Stimulated activated CD8-positive, alpha-beta memory T cell treated with anti-CD3 and anti-CD28 coated beads, Interleukin-7, amount 100 ng/mL, for 24 hours (primary cell): ENCODE results near the gene AGBL4.

Source experiments
- DNase-seq: peaks from one replicate; pipeline ENCODE4 v3.0.0-alpha.2; 2020; ENCODE audit warnings: low read depth

The AGBL4 gene

DNA sequence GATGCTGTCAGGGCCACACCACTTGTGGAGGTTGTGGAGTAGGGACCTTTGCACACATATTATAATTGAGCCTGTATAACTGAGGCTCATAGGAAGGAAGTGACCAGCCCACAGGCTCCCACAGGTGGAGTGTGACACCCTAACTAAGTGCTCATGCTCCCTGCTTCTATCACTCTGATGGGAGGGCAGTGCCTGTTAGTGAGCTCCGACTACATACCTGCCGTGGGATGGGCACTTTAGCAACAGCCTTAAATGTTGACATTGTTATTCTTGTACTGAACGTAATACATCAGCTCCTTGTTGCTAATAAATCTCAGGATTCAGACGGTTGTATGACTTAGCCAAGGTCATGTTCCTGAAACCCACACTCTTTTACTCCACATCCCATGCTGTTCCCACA, 1305.0 kb downstream of the AGBL4 start:
- no peak for DNase-seq

- DNase-seq, result no peak
Observed at GRCh38 chr1:48718116-48718630, 1305.6 kb downstream of the AGBL4 start.

DNA sequence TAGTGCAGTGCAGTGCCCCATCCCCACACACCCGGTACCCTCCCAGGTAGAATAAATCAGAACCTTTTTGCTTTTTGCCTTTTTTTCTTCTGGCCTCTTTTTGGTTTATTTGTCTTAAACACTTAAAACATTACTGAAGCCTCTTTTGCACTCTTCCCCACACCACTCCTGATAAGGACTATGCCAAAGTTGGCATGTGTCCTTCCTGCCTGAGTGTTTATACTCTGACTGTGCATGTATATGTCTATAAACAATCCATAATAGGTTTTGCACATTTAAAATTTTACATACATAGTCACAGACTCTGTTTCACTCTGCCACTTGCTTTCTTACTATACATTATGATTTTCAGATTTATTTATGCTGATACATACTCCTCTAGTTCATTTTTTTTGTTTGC, 1306.7 kb downstream of the AGBL4 start:
- DNase-seq, result no peak

- DNase-seq, result no peak
Observed at GRCh38 chr1:48715921-48716320, 1307.8 kb downstream of the AGBL4 start.

DNA sequence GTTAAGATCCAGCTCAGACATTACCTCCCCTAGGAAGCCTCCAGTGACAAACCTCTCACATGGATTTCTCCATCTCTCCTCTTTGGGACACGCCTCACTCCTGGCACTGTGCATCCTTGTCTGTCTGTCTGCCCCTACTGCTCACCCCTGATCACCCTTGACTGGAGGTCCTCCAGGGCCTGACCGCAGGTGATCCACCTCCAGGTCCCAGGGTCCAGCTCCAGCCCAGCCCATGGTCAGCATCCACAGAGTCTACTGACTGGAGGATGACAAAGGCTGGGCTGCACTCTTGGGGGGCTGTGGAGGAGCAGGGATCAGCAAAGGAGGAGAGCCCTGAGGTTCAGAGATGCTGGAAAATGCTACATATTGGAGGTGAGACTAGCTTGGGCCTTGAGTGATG, 1312.8 kb downstream of the AGBL4 start:
- DNase-seq, result no peak

GRCh38 chr1:48710318-48710717, 1313.4 kb downstream of the AGBL4 start:
- DNase-seq, result no peak

GRCh38 chr1:48704736-48705135, 1319.0 kb downstream of the AGBL4 start:
- DNase-seq, result no peak

DNA sequence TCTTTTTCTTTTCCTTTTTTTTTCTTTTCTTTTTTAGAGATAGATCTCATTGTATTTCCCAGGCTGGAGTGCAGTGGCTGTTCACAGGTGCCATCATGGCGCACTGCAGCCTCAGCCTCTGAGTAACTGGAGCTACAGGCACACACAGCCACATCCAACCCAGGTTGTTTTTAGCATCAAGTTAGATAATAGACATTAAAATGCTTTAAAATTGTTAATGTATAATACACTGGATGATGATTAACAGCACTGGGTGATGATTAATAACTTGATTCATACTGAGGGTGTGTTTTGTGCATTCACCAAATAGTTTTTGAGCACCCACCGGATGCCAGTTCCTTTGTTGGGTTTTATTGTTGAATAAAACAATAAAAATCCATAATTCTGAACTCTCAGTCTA, 1322.3 kb downstream of the AGBL4 start:
- DNase-seq, result no peak

DNA sequence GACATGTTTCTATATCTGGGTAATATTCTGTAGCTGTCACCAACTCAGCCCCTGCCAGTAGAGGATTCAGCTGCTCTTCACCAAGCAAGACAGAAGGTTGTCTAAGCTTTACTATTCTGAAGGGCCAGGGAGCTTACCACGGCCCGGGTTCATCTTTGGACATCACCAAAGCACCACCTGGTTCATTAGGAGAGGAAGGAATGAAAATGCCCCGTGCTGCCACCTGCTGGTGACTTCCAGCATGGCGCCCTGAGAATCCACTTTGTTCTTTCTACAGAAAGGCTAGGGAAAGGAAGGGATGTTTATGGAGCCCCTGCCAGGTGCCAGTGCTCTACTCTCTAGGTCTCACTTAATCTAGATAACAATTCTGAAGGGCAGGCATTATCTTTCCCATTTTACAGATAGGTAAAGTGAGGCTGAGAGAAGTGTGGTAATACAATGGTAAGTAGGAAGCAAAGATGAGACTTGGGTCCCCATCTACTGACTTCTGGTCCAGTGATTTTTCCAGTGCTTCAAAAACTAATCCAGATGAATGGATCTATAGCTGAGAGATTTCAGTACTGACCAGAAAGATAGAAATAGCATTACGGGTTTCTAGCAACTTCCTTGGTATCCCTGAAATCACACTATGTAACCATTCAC, 1326.6 kb downstream of the AGBL4 start:
- peak; percentile 45 for DNase-seq

DNA sequence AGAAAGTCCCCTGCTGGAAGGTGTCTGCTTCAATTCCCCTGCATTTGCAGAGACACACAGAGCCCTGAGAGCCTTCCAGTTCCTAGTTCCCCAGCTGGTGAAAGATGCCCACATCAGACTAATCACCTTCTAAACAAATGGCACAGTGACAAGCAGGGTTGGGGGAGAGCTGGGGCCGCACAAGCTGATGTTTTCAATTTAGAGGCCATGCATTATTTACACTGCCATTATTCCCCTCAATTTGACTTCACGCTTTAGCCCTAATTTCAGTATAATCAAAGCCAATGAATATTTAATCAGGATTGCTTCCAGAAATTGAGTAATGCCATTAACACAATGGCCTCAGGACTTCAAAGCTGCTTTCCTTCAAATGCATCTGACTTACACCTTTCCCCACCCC, 1328.6 kb downstream of the AGBL4 start:
- DNase-seq, result no peak

DNA sequence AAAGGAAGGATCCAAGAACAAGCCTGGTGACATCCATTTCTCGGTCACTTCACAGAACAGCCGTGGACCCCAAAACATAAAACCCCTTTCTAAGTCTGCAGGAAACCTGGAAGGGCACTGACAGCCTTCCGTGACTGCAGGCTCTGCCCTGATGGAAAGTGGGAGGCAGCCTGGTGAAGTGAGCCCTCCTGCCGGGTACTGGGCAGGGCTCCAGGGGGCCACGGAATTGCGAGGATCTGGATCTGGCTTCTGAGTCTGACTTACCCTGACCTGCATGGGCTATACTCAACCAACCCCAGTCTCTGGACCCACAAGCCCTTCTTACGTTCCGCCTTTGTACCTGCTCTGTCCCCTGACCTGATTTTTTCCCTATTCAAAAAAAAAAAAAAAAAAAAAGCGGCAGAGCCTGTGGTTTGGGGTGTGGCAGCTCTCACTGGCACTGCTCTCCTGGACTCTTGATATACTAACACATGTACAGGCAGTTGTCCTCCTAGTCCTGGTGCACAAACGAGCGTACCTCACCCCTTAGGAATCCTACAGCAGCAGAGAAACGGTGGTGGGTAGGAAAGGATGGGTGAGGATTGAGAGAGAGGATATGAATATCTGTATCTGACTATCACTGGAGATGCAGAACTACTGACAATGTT, 1330.0 kb downstream of the AGBL4 start:
- DNase-seq, result no peak

GRCh38 chr1:48693180-48693579, 1330.6 kb downstream of the AGBL4 start:
- DNase-seq, result no peak

- no peak for DNase-seq
Observed at GRCh38 chr1:48692235-48692634, 1331.5 kb downstream of the AGBL4 start.

GRCh38 chr1:48691429-48692001, 1332.2 kb downstream of the AGBL4 start:
- DNase-seq, result no peak

DNA sequence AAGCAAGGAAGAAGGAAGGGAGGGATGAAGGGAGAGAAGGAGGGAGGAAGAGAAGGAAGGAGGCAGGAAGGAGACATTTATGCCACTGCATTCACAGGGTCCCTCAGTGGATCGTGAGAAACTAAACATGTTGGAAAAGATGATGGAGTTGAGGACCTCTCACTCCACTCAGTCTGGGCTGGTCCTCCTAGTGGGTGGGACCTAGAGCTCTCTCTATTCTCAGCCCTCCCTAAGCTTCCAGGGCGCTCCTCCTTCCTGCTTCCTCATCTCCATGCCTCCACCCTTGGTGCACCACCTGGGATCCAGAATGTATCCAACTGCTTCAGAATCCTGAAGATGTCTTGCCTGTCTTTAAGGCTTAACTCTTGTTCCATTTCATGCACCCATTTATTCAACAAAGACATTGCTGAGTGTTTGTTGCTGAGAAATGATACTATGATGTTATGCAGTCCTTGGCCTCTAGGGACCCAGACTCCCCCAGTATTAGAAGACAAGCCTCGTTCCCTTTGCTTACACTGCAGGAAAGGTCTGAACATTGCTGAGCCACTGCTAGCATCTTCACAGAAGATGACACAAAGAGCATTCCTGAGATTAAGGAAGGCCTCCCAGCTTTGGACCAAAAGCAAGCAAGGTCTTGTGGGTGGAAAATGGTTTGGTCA, 1335.5 kb downstream of the AGBL4 start:
- DNase-seq, result no peak

- no peak for DNase-seq
Observed at GRCh38 chr1:48687282-48688045, 1336.3 kb downstream of the AGBL4 start.

DNA sequence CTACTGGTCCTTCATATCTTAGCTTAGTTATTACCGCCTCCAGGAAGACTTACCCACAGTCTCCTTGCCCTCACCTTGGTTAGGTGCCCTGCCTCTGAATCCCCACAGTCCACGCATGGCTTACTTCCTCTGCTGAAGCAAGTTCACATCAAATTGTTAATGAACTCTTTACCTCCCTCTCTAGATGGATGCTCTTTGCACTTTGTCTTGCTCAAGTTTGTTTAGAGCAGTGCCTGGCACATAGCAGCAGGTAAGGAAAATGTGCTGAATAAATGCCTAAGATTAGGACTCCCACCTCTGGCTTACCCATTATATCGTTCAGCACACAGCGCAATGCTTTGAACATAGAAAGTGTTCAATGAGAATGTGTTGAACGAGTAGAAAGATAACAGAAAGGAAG, 1337.6 kb downstream of the AGBL4 start:
- DNase-seq, result no peak

GRCh38 chr1:48684381-48684780, 1339.4 kb downstream of the AGBL4 start:
- no peak for DNase-seq

DNA sequence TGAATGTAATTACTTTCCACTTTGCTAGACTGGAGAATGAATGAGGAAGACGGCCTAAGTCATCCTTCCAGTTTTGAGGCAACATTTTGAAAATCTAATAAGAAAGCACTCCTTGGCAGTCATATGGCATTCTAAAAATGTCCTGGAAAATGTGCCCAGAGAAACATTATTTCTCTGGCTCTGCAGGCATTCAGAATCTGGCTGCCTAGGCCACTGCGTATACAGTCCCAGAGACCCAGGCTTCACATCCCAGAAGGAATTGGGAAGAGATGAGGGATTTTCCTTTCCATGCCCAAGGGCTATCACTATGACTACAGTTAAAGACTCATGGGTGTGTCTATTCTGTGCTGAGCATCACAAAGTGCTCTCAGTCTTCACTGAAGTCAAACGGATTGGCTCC, 1339.9 kb downstream of the AGBL4 start:
- DNase-seq, result no peak

GRCh38 chr1:48681476-48682305, 1342.1 kb downstream of the AGBL4 start:
- DNase-seq, result no peak

DNA sequence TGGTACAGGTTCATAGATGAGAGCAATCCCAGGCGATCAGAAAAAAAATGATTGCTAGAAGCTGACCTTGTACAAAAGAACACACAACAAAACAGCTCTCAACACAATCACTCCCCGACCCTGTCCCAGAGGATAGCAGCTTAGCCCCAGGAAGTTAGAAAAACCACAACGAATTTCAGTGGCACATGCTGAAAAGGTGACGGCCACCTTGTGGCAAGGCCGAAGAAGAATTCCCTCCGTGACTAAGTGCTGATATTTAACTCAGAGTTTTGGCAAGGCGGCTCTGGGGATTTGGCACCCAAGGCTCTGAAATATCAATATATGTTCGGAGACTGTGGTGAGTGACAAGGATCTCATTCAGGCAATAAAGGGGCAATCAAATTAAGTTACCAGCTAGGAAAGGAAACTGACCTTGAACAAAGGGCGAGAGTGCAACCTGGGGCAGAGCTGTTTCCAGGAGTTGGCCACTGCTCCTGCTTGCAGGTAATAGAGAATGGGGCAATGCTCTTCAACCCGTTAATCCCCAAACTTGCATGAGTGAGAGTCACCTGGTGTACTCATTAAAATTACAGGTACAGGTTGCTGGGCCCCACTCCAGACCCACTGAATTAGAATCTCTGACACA, 1343.2 kb downstream of the AGBL4 start:
- no peak for DNase-seq
